Fibroblast of peridontal ligament (primary cell): ENCODE data around the gene PCDHB15.
"Not testable (repeated sequence)": the region's sequence is repeated elsewhere in the genome, so short reads cannot be mapped to it uniquely, and the experiment has no call there.

Experiments
- DNase-seq: peaks from one replicate; pipeline ENCODE4 v3.0.0-alpha.2; 2010; ENCODE audit errors: extremely low read depth

The PCDHB15 gene

GRCh38 chr5:141247434-141247833 lies 2.2 kb downstream of the PCDHB15 start:
- DNase-seq, result not testable (repeated sequence)

GRCh38 chr5:141250576-141250975 lies 5.4 kb downstream of the PCDHB15 start:
- no peak for DNase-seq

- DNase-seq, result no peak
These were observed 13.3 kb downstream of the PCDHB15 start for GRCh38 chr5:141258464-141258863.

GRCh38 chr5:141258948-141259347 lies 13.8 kb downstream of the PCDHB15 start:
- DNase-seq, result no peak

- peak; percentile 17 for DNase-seq
These were observed 15.5 kb downstream of the PCDHB15 start for GRCh38 chr5:141260458-141261237.

GRCh38 chr5:141261238-141261546 lies 16.0 kb downstream of the PCDHB15 start:
- DNase-seq, result no peak

- no peak for DNase-seq
These were observed 24.0 kb downstream of the PCDHB15 start for GRCh38 chr5:141269195-141269594.

GRCh38 chr5:141272906-141273305 lies 27.7 kb downstream of the PCDHB15 start:
- DNase-seq, result no peak

- no peak for DNase-seq
These were observed 53.2 kb downstream of the PCDHB15 start for GRCh38 chr5:141298376-141298775.
